ENCODE measurements around the gene TMEM201. TPM values are rescaled to one million over a fixed set of nuclear protein-coding genes. Genes with fewer than 3 reads are reported as not detected.

Gene TMEM201
- total RNA-seq, 1 experiment from 2014 or later, result 3.9 TPM

- no peak for DNase-seq (ENCODE audit: low spot score)
Observed at GRCh38 chr1:9653210-9653490, 64.4 kb downstream of the TMEM201 start.

GRCh38 chr1:9653491-9654050 is 64.9 kb downstream of the TMEM201 start:
- no peak for DNase-seq (ENCODE audit: low spot score)

GRCh38 chr1:9654051-9654833 is 65.5 kb downstream of the TMEM201 start:
- DNase-seq (ENCODE audit: low spot score), result no peak

GRCh38 chr1:9654834-9655723 is 66.4 kb downstream of the TMEM201 start:
- no peak for DNase-seq (ENCODE audit: low spot score)

GRCh38 chr1:9655836-9656235 is 67.1 kb downstream of the TMEM201 start:
- no peak for DNase-seq (ENCODE audit: low spot score)

- no peak for DNase-seq (ENCODE audit: low spot score)
Observed at GRCh38 chr1:9657521-9658032, 68.9 kb downstream of the TMEM201 start.

GRCh38 chr1:9658199-9658598 is 69.5 kb downstream of the TMEM201 start:
- no peak for DNase-seq (ENCODE audit: low spot score)

GRCh38 chr1:9659328-9659727 is 70.6 kb downstream of the TMEM201 start:
- DNase-seq (ENCODE audit: low spot score), result no peak

- no peak for DNase-seq (ENCODE audit: low spot score)
Observed at GRCh38 chr1:9663257-9663656, 74.5 kb downstream of the TMEM201 start.

Other genes starting within 250 kb of the TMEM201 start
- gene SLC25A33, start 49.4 kb upstream of the TMEM201 start, total RNA-seq (2014; rRNA removed; shearing (Covaris generic)), result 13.1 and 13.4 TPM in 2 replicates
- 2.3 and 3.1 TPM in 2 replicates for gene PIK3CD, start 62.8 kb downstream of the TMEM201 start, total RNA-seq (2014; rRNA removed; shearing (Covaris generic))
- gene CLSTN1, start 235.1 kb downstream of the TMEM201 start, total RNA-seq (2014; rRNA removed; shearing (Covaris generic)), result 31.0 and 35.3 TPM in 2 replicates